AG04450 (cell line): ENCODE results near the gene S100Z. TPM values are rescaled to one million over a fixed set of nuclear protein-coding genes. Genes with fewer than 3 reads are reported as not detected.

Experiments used
- CTCF ChIA-PET: fragments of 300-600, 350-600 bp; formaldehyde crosslinking; extraction: SDS; loops from one replicate; lab custom pipeline; 2022; ENCODE audit warnings: antibody characterized with exemption, inconsistent platforms; lab: Charles Lee
- POLR2A ChIA-PET: fragments of 350-600 bp; formaldehyde crosslinking; extraction: SDS; loops from one replicate; lab custom pipeline; 2021; ENCODE audit warnings: antibody characterized with exemption, inconsistent platforms; lab: Yijun Ruan, JAX
- DNase-seq: peaks from one replicate; pipeline ENCODE4 v3.0.0-alpha.2; 2011; ENCODE audit warnings: low read depth, low spot score
- H3K27ac ChIP-seq: one replicate; pipeline ENCODE4 v1.5.1; 2012; ENCODE audit warnings: low read depth, low read length, control low read depth
- H3K27me3 ChIP-seq: one replicate; pipeline ENCODE4 v1.6.0; 2012; ENCODE audit warnings: low read length; ENCODE audit not compliant: control insufficient read depth, insufficient read depth
- H3K4me3 ChIP-seq: 2 replicates; pipeline ENCODE4 v1.5.1; 2011; ENCODE audit warnings: mild to moderate bottlenecking, low read depth, low read length, control low read depth
- H3K9me3 ChIP-seq: 2 replicates; pipeline ENCODE4 v1.5.1; 2012; ENCODE audit warnings: low read length; ENCODE audit not compliant: control insufficient read depth, insufficient read depth
- CTCF ChIP-seq: IDR thresholded peaks from 2 replicates; pipeline ENCODE4 v1.5.1; 2011; ENCODE audit warnings: low read depth, low read length, control low read depth, inconsistent platforms
- polyA minus RNA-seq: library from RNA; depleted of rRNA, polyadenylated mRNA; stranded (reverse); fragments of >200 nt; gene quantifications from 2 replicates; pipeline ENCODE4 v1.2.3, GENCODE V29; 2011; rRNA and poly(A)+ RNA removed
- polyA plus RNA-seq: library from polyadenylated mRNA; depleted of rRNA; stranded (reverse); fragments of >200 nt; gene quantifications from 2 replicates; pipeline ENCODE4 v1.2.3, GENCODE V29; 2011; rRNA removed

S100Z gene
- polyA plus RNA-seq (not detected in 2 replicates), polyA minus RNA-seq (not detected in 2 replicates)

GRCh38 chr5:76849419-76850291 is at the start of gene S100Z:
S100Z (plus strand) TSS chr5:76850014; CDS start chr5:76875360, 25,346 bp downstream.
- H3K4me3 ChIP-seq, result no peak within 1 kb of the TSS
- ChIA-PET CTCF (interaction anchor here (0.7 kb wide), 1 partner anchor 247 kb away, joined by 3 read pairs; no protein-coding TSS in a partner anchor), POLR2A (no interaction called here)
- no peak for DNase-seq
- no peak within 1 kb of the TSS for H3K27ac ChIP-seq
- H3K27me3 ChIP-seq, result no peaks in the 10 kb centered on the region
- no peak for TF ChIP-seq CTCF
- no peaks in the 10 kb centered on the region; the same call in 1 of the 2 replicates for H3K9me3 ChIP-seq

DNA sequence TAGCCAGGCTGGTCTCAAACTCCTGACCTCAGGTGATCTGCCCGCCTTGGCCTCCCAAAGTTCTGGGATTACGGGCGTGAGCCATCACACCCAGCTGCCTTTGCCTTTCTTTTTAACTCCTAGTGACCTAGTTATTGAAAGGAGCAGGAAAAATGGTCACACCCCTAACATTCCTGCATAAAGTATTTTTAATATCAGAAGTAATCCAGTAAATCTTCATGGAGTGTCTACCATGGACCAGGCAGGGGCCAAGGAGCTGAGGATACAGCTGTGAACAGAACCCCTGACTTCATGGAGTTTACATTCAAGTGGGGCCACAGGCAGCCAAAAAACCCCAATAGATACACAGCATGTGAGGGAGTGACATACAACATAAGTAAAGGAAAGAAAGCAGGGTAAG is 49.2 kb upstream of the S100Z start:
- H3K4me3 ChIP-seq, result no peak overlapping the region
- ChIA-PET CTCF (no interaction called here), POLR2A (no interaction called here)
- TF ChIP-seq CTCF, result no peak
- DNase-seq, result no peak
- no peaks in the 10 kb centered on the region for H3K27me3 ChIP-seq
- no peak overlapping the region for H3K27ac ChIP-seq
- H3K9me3 ChIP-seq, result no peaks in the 10 kb centered on the region; the same call in 1 of the 2 replicates

- no peak for TF ChIP-seq CTCF
- H3K27me3 ChIP-seq, result no peaks in the 10 kb centered on the region
- ChIA-PET CTCF (no interaction called here), POLR2A (no interaction called here)
- no peaks in the 10 kb centered on the region; the same call in 1 of the 2 replicates for H3K9me3 ChIP-seq
- no peak overlapping the region for H3K4me3 ChIP-seq
- H3K27ac ChIP-seq, result peak overlapping the region; percentile 39
- DNase-seq, result no peak
These were observed 48.5 kb upstream of the S100Z start for GRCh38 chr5:76801159-76801802.

DNA sequence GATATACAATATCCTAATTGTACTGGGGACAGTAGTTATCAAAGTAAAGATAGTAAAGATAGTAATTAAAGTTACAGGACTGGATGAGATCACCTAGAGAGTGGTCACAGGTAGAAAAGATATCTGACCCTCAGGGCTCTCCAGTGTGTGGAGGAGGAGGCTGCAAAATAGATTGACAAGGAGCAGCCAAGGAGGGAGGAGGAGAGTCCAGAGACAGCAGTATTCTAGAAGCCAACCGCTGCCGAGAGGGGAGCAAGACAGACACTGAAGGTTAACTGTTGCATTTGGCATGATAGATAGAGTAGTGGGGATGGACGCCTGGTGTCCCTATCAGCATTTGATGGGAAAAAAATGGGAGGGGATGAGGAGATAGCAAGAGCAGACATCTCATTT is 48.0 kb upstream of the S100Z start:
- no peak overlapping the region for H3K27ac ChIP-seq
- TF ChIP-seq CTCF, result no peak
- POLR2A ChIA-PET, result no interaction called here
- no peaks in the 10 kb centered on the region for H3K27me3 ChIP-seq
- no peak for DNase-seq
- CTCF ChIA-PET, result no interaction called here
- no peak overlapping the region for H3K4me3 ChIP-seq
- H3K9me3 ChIP-seq, result no peaks in the 10 kb centered on the region; the same call in 1 of the 2 replicates
